ENCODE results near the gene TCFL5.

Gene TCFL5

DNA sequence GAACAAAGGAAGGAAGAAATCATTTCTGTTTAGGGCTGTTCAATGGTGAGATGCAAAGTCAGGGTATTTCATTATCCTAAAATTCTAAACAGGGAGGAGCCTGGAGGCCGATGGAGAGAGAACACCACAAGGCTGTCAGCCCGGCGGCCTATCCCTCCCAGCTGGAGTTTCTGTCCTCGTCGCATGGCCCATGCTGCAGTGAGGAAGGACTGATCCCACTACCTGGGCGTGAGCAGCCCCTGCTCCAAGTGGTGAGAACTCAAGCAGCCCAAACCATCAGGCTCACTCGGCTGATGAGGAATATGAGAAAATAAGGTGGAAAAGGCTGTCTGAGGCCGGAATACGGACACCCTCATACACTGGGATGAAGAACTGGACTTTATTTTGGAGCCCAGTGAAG lies 33.9 kb upstream of the TCFL5 start:
- DNase-seq, result no peak

DNA sequence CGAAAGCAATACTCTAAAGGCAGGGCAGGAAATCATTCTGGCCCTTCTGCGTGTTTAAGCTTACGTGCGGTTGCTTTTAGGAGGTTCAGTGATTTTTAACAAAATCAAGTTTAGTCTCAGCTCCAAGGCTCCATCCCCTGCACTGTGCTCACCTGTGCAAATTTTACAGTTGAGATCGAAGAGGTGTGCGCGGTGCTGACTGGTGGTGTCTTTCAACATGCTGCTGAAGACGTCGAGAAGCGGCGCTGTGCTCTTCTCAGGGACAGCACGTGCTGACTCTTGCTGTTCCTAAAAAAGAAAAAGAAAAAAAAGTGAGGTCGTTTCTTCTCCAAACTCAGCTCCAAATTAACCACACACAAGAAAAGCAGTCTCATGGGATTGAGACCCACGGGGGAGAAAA lies 32.6 kb upstream of the TCFL5 start:
- DNase-seq, result no peak

DNA sequence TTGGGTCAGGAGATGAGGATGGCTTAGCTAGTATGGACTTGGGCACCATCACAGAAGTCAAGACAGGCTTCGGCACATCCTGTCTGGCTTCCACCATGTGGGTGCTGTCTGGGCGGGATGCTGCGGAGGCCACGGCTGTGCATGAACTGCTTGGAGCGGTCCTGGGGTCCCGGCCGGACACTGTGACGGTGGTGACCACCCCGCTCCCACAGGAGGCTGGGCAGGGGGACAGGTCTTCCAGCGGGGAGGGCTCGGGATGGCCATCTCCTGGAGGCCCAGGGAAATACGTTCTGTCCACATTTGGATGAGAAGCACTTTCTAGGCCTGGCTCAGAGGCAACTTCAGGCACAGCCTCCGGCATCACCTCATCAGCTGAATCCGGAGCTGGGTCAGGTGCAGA lies 32.1 kb upstream of the TCFL5 start:
- no peak for DNase-seq

DNA sequence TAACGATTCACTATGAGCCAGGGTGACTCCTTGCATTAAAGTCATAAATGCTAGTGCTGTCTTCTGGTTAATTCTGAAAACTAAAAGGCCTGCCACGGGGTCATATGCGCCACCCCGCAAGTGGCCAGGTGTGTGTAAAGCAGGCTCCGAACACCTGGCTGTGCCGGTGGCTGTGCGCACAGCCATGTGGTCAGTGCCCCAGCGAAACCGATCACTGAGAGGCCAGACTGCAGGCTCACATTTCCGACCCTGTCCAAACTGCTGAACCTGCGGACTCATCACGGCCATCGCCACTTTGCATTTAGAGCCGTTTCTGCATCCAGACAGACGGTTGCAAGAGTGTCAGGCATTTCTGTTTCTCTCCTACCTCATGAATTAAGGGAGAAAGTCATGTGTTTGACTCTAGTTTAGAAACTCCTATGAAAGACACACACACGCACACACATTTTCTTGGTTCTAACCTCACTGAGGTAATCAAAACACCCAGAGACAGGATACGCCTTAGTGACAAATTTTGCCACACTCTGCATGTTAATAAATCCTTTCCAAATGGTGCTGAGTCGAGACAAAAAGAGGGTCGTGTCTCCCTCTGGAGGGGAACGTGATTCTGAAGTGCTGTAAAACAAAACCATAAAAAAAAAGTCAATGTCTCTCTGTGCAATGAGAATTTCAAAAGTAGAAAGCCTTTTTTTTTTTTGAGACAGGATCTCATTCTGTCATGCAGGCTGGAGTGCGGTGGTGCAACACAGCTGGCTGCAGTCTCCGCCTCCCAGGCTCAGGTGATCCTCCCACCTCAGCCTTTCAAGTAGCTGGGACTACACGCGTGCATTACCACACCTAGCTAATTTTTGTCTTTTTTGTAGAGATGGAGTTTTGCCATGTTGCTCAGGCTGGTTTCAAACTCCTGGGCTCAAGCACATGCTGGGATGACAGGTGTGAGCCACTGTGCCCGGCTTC lies 31.0 kb upstream of the TCFL5 start:
- DNase-seq, result no peak

DNA sequence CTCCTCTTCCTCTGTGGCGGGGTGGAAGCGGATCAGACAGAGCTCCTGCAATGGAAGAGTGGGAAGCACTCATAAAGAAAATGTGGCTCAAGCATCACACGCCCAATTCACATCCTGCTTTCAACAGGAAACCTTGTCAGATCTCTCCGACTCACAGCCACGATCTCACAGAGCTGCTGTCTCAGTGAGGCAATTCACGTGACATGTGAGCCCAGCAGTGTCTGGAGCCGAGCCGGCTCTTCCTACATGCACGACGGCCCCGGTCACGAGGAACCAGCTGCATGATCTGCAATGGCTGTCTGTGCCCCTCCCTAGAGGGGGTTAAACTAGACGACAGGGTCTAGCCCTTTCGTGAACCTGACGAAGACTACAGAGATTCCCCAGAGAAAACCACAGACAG lies 29.5 kb upstream of the TCFL5 start:
- DNase-seq, result peak; percentile 34

DNA sequence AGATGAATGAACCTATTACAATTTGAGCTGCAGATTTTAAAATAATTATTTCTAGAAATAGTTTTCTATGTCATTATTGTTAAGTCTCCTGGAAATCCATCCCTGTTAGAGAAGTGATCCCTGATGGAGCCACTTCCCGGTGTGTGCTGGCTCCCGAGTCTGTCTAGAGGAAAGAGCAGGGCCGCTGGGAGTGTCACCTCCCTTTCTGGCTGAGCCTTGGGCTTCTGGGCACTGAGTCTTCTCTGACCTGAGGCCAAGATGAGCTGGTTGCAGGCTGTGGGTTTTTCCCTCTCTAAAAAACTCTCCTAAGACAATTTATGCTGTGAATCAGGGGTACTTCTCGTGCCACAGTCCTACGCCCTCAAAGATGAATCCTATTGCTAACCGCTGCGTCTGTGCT lies 28.8 kb upstream of the TCFL5 start:
- no peak for DNase-seq

DNA sequence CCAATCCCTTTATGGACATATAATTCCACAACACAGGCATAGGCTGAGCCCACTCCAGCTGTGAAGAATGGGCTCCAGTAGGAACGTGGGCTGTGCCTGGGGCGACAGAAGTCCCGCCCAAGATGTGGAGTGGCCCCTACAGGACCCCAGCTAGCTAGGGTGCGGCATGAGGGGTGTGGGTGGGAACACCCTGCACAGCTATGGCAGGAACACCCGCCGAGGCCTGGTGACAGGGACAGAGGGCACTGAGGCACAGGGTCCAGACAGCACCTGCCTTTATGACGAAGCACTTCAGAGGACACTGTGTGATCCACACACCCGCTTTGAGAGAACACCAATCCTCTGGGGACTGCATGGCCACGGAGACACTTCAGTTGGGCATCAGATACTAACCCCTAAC lies 28.2 kb upstream of the TCFL5 start:
- DNase-seq, result no peak

DNA sequence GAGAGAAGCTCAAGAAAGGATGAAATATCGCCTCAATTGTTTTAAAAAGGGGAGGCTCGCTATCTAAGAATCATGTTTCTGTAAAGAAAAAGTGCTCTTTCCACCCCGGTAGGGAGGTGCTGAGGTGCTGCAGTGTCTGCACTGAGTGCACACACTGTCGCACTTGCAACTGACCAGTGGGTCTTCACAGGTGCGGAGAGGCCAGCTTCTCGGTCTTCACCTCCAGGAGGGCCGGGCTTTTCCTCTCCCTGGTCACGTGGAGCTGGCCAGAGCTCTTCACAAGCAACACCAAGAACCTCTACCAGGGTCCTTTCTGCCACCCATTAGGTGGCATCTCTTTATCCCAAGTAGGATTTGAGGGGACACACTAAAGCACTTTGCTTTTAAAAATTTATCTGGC lies 27.8 kb upstream of the TCFL5 start:
- no peak for DNase-seq

DNA sequence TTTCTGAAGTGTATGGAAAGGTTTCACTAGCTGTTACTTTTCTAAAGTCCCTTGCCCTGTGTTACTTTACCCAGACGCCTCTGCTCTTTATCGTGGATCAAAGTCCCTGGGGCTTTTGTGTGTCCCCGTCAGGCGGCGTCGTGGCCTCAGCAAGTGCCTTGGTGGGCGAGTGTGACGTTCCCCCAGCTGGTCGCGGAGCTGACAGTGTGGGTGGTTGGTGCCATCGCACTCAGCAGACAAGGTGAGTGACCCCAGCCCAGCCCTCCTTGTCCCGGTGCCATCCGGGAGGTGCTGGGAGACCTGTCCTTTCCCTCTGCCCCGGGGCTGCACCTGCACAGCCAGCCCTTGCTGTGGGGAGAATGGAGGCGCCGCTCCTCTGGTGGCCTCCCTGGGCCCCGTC lies 27.3 kb upstream of the TCFL5 start:
- no peak for DNase-seq

DNA sequence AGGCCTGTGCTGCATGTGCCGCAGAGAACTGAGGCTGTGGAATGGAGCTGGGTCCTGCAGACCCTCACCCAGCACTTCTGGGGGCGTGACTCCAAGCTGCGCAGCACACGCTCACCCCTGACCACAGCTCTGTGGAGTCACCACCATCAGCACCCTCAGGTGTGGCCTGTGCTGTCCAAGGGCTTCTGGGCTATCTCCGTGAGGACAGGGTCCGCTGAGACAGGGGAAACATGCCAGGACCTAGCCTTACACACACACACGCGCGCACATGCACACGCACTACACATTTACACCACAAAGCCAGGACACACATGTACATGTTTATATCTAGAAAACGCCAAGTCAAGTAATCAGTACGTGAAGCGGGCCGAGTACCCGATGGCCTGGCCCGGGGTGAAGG lies 26.8 kb upstream of the TCFL5 start:
- no peak for DNase-seq

DNA sequence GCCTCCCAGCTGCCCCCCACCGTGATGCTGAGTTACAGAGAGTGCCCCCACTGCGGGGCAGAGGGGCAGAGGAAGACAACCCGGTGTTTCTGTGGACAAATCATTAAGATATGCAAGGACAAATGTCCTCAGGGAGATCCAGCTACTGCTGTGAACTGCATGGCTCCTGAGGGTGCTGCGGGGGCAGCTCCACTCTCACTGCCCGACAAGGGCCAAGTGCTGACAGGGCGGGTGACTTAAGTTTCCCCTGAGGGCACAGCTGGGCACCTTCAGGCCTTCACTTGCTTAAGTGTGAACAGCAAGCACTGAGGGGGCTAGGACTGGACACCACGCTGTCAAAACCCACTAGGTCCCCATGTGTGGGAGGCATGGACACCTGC lies 26.2 kb upstream of the TCFL5 start:
- no peak for DNase-seq

DNA sequence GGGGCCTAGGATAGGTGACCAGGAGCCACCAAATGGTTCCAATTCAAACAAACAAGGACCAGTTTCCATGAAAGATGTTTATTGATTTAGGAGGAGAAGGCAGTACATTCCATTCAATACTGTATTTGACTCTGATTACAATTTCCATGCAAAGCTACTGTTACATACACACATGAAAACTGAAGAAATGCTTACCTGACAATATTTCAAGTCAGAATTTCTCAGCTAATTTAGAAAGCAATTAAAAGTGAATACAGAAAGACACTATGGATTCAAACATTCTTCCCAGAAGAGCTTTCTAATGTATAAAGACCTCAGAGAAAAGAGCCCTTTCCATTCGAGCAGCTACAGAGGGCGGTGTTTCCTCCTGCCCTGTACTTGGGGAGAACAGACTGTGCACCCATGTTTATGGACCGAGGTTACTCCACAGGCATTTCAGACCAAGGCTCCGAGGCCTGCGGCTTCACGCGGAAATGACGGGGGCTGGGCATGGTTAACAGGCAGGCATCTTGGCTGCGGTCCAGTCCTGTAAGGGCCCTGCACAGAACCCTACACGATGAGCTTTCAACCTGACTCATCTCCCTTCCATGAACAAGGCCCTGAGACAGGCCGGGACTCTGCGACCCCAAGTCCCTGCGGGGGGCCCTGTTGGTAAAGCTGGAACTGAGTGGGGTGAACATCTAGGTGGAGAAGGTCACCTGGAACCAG lies 25.7 kb upstream of the TCFL5 start:
- peak; percentile 41 for DNase-seq

DNA sequence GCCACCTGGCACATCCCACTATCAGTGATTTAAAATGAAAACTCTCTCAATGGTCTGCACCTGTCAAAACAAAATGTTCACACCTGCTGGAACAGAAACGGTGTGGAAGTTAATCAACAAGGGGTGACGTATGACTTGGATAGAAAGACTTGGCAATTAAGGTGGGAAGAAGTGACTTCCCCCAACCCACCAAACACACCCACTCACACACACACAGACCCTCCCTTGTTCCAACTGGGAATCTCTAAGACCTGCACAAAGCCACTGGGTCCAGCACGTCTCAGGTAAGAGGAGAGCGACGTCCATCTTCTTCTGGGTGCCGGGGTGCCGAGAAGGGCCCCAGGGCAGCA lies 25.1 kb upstream of the TCFL5 start:
- DNase-seq, result no peak

DNA sequence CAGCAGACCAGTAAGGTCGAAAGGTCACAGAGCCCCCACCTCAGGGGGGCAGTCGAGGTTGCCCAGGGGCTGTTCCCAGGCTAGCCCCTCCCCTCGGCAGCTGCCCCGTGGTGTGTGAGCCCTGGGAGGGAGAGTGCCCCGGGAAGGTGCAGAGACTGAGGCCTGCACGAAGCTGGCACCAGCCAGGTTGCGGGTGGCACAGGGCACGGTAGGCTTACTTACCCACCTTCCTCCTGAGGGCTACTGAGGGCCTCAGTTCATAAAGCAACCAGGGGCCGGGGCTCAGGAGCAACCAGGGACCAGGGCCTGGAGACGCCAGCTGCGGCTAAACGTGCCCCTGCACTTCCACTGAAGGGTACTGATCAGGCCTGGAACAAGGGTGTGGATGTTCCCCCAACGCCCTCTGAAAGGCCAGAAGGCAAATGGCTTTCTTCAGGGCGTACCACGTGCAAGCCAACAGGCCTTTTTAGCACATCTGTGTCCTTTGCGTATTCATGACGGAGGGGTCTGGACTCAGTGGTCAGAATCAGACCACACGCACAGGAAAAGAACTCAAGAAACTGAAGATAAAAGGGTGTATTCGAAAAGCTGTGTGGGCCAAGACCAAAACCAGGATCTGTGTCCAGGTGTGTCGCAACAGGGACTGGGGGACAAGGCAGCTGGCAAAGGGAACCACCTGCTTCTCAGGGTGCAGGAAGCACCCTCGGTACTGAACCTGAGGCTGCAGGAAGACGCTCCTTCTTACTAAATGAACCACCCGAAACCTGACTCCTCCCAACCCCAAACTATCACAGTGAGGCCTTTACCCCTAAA lies 24.5 kb upstream of the TCFL5 start:
- DNase-seq, result no peak

DNA sequence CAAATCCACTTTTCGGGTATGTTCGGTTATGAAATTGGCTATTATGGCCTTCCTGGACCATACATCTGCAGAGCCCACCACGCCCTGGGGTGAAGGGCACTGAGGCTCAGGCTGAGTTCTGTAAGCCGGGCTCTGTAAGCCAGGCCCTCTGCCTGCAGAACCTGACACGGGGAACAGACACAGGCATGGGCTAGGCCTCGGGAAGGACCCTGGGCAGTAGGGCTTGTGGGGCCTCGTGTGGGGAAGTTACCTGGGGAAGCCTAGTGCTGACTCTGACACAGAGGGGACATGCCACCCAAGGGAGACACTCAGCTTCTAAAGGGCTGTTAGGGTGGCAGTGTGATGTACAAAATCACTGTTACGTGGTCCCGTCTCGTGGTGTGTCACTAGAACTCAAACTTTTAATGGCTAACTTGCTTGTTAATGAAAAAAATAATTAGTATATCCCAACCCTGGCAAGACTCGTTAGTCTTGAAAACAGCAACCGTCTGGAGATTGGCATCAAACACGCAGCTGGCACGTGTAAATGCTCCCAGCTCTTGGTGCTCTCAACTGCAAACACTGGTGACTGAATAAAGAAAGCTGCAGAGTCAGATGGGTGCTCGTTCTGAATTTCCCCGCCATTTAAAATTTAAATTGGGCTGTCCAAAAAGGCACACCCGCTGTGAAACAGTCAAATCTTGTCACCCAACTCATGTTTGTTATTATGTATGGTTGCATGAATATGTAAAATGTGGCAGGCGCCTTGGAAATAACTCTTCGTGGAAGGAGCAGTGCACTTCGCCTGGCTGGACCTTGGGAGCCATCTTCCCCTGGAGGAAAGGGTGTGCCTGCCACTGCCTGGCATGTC lies 23.6 kb upstream of the TCFL5 start:
- DNase-seq, result no peak

DNA sequence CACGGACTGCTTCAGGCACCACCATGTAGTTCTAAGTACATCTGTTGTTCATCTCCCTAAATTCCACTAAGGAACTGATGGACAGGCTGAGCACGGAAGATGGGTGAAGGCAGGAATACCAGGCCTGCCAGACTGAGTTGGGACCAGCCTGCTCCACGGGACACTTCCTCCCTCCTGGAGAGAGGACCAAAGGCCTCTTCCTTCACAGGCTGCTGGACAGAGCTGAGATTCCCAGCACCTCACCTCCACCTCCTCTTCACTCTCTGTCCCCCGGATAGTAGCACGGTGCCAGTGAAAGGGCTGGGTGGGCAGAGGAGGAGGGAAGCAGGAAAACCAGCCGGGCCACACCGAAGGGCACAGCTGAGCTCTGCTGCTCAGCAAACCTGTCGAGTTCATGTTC lies 22.9 kb upstream of the TCFL5 start:
- DNase-seq, result no peak

DNA sequence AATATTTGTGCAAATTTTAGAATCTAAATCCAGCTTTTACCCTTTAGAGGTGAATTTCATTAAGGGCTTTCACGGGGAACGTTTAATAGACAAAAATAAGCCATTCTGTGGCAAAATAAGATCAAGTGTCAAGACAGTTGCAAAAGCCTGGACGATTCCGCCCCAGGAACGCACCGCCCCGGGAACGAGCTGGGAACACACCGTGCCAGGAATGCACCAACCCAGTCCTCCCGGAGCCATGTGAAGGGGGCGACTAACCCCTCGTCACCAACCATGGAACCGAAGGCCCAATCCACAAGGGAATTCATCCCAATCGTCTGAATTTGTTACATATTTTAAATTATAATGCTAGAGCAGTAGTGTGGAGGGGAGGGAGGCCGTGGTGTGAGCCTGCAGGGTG lies 20.8 kb upstream of the TCFL5 start:
- DNase-seq, result no peak

DNA sequence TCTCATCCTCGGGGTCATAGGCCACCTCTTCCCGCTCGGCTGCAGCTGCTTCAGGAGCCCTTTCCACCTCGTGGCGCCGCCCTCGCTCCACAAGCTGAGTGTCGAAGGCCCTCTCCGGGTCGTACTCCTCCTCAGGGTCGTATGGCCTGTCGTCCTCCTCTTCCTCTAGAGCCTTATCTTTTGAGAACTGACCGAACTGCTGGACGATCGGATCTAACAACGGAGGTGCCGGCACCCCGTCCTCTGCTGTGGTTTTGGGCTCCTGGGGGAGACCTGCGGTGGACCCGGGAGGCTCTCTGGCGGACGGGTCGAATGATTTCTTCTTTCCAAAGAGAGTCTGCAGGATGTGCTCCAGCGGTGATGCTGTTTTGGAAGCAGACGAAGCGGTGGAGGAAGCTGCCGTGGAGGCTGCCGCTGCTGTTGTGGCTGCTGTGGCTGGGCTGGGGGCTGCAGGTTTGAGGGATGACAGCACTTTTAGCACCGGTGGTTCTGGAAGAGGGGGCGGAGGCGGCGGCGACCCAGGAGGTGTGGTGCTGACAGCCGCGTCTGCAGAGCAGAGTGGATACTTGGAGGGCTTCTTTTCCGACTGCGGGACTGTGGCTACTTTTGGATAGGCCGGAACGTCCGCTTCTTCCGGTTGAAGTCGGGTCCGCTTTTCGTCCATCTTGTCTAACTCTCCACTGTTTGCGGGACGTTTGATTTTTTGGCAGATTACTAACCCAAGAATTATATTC lies 20.2 kb upstream of the TCFL5 start:
- DNase-seq, result no peak

DNA sequence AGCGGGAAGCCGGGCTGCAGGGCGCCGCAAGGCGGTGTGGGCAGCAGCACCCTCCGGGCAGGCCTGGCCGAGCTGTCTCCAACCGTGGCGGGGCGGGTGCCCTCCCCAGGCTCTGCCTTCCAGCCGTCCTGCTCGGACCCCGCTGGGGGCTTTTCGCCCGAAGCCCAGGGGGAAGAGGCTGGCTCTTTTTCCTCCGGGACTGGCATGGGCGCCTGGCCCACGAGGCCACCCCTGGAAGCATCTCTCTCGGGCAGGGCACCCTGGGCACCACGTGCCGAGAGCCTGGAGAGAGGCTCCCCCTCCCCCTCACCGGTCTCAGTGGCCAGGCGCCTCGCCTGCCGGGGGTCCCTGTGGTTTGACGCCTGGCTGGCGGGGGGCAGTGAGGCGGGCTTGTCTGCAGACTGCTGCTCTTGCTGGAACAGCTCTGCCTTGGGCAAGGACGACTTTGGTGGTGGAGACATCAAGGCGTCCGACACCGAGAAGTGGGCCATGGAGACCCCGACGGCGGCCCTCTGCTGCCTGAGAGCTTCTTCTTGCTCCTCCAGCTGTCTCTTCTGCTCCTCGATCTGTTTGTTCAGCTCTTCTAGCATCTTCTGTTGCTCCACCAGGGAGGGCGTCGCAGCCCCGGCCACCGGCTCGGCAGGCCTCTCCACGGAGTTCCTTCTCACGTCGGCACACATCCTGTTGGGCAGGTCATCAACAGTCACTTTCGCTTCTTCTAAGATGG lies 19.5 kb upstream of the TCFL5 start:
- DNase-seq, result no peak

DNA sequence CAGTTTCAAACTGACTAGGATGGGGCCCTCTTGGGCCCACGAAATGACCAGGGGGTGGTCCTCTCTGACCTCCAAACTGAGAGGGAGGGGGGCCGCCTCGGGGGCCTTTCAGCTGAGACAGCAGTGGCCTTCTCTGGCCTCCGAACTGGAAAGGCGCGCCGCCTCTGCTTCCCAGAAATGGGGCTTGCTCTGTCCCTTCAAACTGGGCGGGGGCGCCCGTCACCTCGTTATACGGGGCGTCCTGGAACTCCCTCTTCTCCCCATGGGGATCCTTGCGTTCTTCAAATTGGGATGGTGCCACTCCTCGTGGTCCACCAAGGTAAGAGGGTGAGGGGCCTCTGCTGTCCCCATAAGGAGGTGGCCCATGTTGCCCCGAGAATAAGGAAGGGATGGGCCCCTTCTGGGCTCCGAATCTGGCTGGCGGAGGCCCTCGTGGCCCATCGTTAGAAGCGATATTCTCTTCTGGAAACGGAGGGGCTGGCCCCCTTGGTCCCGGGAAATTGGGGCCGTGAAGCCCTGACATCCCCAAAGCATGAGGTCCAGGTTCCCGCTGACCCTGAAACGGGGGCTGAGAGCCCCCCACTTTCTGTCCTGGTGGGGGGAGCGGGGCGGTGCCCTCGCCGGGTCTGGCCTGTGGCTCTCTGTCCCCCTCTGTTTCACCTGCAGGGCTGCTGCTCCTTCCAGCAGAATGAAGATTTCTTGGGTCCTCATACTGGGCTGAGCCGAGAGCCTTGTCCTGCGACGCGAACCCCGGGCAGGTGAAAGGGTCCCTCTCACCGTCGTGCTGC lies 18.7 kb upstream of the TCFL5 start:
- DNase-seq, result no peak

All from CD4-positive, alpha-beta T cell treated with Interleukin-12 subunit alpha and Interleukin-12 subunit beta, for 1 hour (primary cell).